Kidney (tissue), 14 donors: ENCODE measurements around the gene TRIM7. TPM values are rescaled to one million over a fixed set of nuclear protein-coding genes. Genes with fewer than 3 reads are reported as not detected.

Experiments
- DNase-seq, 5 donors: peaks; one replicate each; pipeline ENCODE4 v3.0.0-alpha.2; 2013 to 2020
- FAIRE-seq: peaks from 2 replicates; lab custom pipeline; 2012; peaks lifted over from hg19 to GRCh38; lab: Jason Lieb, UNC
- H3K27ac ChIP-seq, 2 donors: one replicate each; pipeline ENCODE4 v1.7.0; 2013; ENCODE audit warnings: low read depth in 2 of 2, low read length in 2 of 2, inconsistent platforms in 1 of 2
- H3K27me3 ChIP-seq: one replicate; pipeline ENCODE4 v1.7.1; 2013; ENCODE audit warnings: low read length, inconsistent platforms; ENCODE audit not compliant: control insufficient read depth, insufficient read depth
- H3K36me3 ChIP-seq, 3 donors: one replicate each; pipeline versions ENCODE4 v1.7.0 to v1.7.1; 2013; ENCODE audit warnings: low read length in 3 of 3, control low read depth in 1 of 3, inconsistent platforms in 1 of 3; ENCODE audit not compliant: insufficient read depth in 3 of 3, control insufficient read depth in 2 of 3
- H3K4me1 ChIP-seq, 3 donors: one replicate each; pipeline versions ENCODE4 v1.7.0 to v1.7.1; 2013; ENCODE audit warnings: low read length in 3 of 3, inconsistent platforms in 1 of 3, low read depth in 1 of 3; ENCODE audit not compliant: control insufficient read depth in 2 of 3, insufficient read depth in 2 of 3
- H3K4me3 ChIP-seq, 3 donors: one replicate each; pipeline versions ENCODE4 v1.7.0 to v1.8.1; 2013; ENCODE audit warnings: low read length in 3 of 3, control low read depth in 1 of 3, inconsistent platforms in 1 of 3
- H3K9ac ChIP-seq, 3 donors: one replicate each; pipeline versions ENCODE4 v1.7.0 to v1.7.1; 2013; ENCODE audit warnings: low read length in 3 of 3, control low read depth in 1 of 3, inconsistent platforms in 1 of 3
- H3K9me3 ChIP-seq, 3 donors: one replicate each; pipeline versions ENCODE4 v1.7.0 to v1.7.1; 2013; ENCODE audit warnings: low read length in 3 of 3, control low read depth in 1 of 3, inconsistent platforms in 1 of 3; ENCODE audit not compliant: control insufficient read depth in 2 of 3, insufficient read depth in 1 of 3
- intact Hi-C: fragments of 100-400 bp; cut with DNase I; formaldehyde crosslinking; loops from one replicate; pipeline ENCODE4 v1.11.1; 2022
- polyA plus RNA-seq: library from polyadenylated mRNA; stranded (reverse); fragments of 350-450 nt; fragmentation: Illumina TruSeq; extraction: RNeasy Lipid Tissue Mini Kit (QIAGEN cat#74804); gene quantifications from one replicate; pipeline ENCODE4 v1.2.3, GENCODE V29; 2014; ENCODE audit warnings: low read depth, low replicate concordance; ENCODE audit not compliant: insufficient read depth
- total RNA-seq: library from RNA; stranded (reverse); fragmentation: NEBNext Ultra II Directional; extraction: Animal tissue kit (Norgen Biotek cat#: 25700); gene quantifications from one replicate; pipeline ENCODE4 v1.2.1, GENCODE V29; 2021
- TF ChIP-seq, protein P1 (sequence below): IDR thresholded peaks from 3 replicates; pipeline ENCODE4 v1.5.1; 2012; ENCODE audit warnings: mild to moderate bottlenecking, moderate library complexity, borderline replicate concordance; ENCODE audit not compliant: insufficient read depth; ENCODE audit errors: extremely low read depth
- donor health status: control.
- donor health status: control.
- donor health status: control.
- donor health status: control.
- donor health status: control.
- donor health status: DM: yes; HTN: yes; CAD: no.
- donor health status: Normal renal cell carcinoma (clear cell type).

Gene TRIM7
- total and polyA plus RNA-seq, 2 donors from 2014 or later = 5.7 to 6.3 TPM

GRCh38 chr5:181224390-181225229 is 19.6 kb upstream of the TRIM7 start:
- intact Hi-C loops = no loop called here
- H3K4me1 ChIP-seq = peaks cover 0 to 9% (median 8%) of the 10 kb centered on the region in 3 donors
- H3K9me3 ChIP-seq = no peaks in the 10 kb centered on the region
- H3K27me3 ChIP-seq = no peaks in the 10 kb centered on the region
- TF ChIP-seq, protein P1, sequence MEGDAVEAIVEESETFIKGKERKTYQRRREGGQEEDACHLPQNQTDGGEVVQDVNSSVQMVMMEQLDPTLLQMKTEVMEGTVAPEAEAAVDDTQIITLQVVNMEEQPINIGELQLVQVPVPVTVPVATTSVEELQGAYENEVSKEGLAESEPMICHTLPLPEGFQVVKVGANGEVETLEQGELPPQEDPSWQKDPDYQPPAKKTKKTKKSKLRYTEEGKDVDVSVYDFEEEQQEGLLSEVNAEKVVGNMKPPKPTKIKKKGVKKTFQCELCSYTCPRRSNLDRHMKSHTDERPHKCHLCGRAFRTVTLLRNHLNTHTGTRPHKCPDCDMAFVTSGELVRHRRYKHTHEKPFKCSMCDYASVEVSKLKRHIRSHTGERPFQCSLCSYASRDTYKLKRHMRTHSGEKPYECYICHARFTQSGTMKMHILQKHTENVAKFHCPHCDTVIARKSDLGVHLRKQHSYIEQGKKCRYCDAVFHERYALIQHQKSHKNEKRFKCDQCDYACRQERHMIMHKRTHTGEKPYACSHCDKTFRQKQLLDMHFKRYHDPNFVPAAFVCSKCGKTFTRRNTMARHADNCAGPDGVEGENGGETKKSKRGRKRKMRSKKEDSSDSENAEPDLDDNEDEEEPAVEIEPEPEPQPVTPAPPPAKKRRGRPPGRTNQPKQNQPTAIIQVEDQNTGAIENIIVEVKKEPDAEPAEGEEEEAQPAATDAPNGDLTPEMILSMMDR = no peak
- H3K9ac ChIP-seq = peak overlapping the region; percentile 66 to 91 (median 84)
- H3K36me3 ChIP-seq = peaks cover 0 to 2% (median 0%) of the 10 kb centered on the region in 3 donors
- DNase-seq (peak in 1 of 5 donors; percentile 83), FAIRE-seq (no peak)
- H3K4me3 ChIP-seq = peak overlapping the region; percentile 71 to 96 (median 93)
- H3K27ac ChIP-seq = no peak overlapping the region

DNA sequence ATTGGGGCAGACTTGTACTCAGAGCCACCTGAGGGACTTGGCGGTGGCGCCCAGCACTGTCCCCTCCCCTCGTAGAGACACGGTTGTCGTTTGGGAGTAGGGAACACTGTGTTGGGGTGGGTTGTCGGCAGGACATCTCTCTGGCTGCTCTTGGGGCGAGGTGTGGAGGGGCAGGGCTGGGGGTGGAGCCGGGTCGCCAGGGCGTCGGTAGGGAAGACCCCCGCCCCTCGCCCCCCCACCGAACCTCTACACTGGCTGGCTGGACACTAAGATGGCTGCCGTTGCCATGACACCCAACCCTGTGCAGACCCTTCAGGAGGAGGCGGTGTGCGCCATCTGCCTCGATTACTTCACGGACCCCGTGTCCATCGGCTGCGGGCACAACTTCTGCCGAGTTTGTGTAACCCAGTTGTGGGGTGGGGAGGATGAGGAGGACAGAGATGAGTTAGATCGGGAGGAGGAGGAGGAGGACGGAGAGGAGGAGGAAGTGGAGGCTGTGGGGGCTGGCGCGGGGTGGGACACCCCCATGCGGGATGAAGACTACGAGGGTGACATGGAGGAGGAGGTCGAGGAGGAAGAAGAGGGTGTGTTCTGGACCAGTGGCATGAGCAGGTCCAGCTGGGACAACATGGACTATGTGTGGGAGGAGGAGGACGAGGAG is 18.9 kb upstream of the TRIM7 start:
- FAIRE-seq = no peak
- Histone ChIP-seq H3K36me3 (no peaks in the 10 kb centered on the region), H3K27me3 (no peaks in the 10 kb centered on the region), H3K27ac (peak overlapping the region; percentile 96), H3K4me3 (peak overlapping the region; percentile 71 to 96 (median 93)), H3K9ac (peak overlapping the region; percentile 66 to 91 (median 84)), H3K4me1 (peaks cover 0 to 9% (median 8%) of the 10 kb centered on the region in 3 donors), H3K9me3 (no peaks in the 10 kb centered on the region)
- TF ChIP-seq, protein P1 = no peak
- DNase-seq = peak in 4 of 5 donors; percentile 85 to 92 (median 90)
- intact Hi-C loops = no loop called here

- Histone ChIP-seq H3K36me3 (no peaks in the 10 kb centered on the region), H3K27ac (peak within 1 kb of the TSS; percentile 96), H3K4me3 (peak within 1 kb of the TSS; percentile 71 to 96 (median 93)), H3K27me3 (no peaks in the 10 kb centered on the region), H3K4me1 (peaks cover 0 to 9% (median 8%) of the 10 kb centered on the region in 3 donors), H3K9ac (peak within 1 kb of the TSS; percentile 75 to 91 (median 84)), H3K9me3 (no peaks in the 10 kb centered on the region)
- TF ChIP-seq, protein P1 = peak; percentile 14
- DNase-seq (peak; percentile 98 to 100 (median 99)), FAIRE-seq (no peak)
- intact Hi-C loops = no loop called here
Measured at GRCh38 chr5:181223058-181223728, 18.2 kb upstream of the TRIM7 start, which contains the start of gene TRIM41. TRIM41 (plus strand) TSS chr5:181223281; CDS start chr5:181224000, 719 bp downstream.
